Caco-2 (cell line): ENCODE data around the gene MUL1. TPM values are rescaled to one million over a fixed set of nuclear protein-coding genes. Genes with fewer than 3 reads are reported as not detected.
"Not testable (repeated sequence)": the region's sequence is repeated elsewhere in the genome, so short reads cannot be mapped to it uniquely, and the experiment has no call there.

Experiments
- BruUV-seq: library from RNA; stranded (reverse); fragments of 400-500 nt; replicated peaks from 2 replicates; lab custom pipeline; 2021; lab: Mats Ljungman, UMichigan
- CTCF ChIA-PET: fragments of 300-600 bp; sonication (Branson Sonifier 250); formaldehyde crosslinking; loops from one replicate; lab custom pipeline; 2022; ENCODE audit warnings: antibody characterized with exemption; lab: Charles Lee
- POLR2A ChIA-PET: fragments of 300-600 bp; sonication (Branson Sonifier 250); formaldehyde crosslinking; loops from one replicate; lab custom pipeline; 2022; ENCODE audit warnings: antibody characterized with exemption; lab: Charles Lee
- DNase-seq, 2 experiments: peaks; one replicate each; pipeline versions ENCODE4 v3.0.0 to v3.0.0-alpha.2; 2020 to 2022
- H3K27me3 ChIP-seq: replicated peaks from 2 replicates; pipeline ENCODE4 v1.6.0; 2011; ENCODE audit warnings: low read length; ENCODE audit not compliant: control insufficient read depth, insufficient read depth
- H3K36me3 ChIP-seq: 2 replicates; pipeline ENCODE4 v1.5.1; 2011; ENCODE audit warnings: low read length; ENCODE audit not compliant: control insufficient read depth, insufficient read depth
- H3K4me1 ChIP-seq: fragments of 250-450 bp; sonication (Bioruptor Pico); 2 replicates; pipeline ENCODE4 v1.5.1; 2020; ENCODE audit warnings: mild to moderate bottlenecking
- H3K4me3 ChIP-seq: 2 replicates; pipeline ENCODE4 v1.5.1; 2011; ENCODE audit warnings: low read depth, mild to moderate bottlenecking, control low read depth, low read length
- H3K9me3 ChIP-seq: fragments of 250-450 bp; sonication (Bioruptor Pico); 2 replicates; pipeline ENCODE4 v1.5.1; 2020; ENCODE audit warnings: mild to moderate bottlenecking, moderate library complexity
- H3K27ac Mint-ChIP-seq: one replicate; pipeline ENCODE4 v1.8.0; 2022; ENCODE audit warnings: mixed read lengths; ENCODE audit not compliant: unreplicated experiment
- H3K27me3 Mint-ChIP-seq: one replicate; pipeline ENCODE4 v1.8.0; 2022; ENCODE audit warnings: mixed read lengths; ENCODE audit not compliant: insufficient read depth, unreplicated experiment
- H3K36me3 Mint-ChIP-seq: one replicate; pipeline ENCODE4 v1.8.0; 2022; ENCODE audit warnings: mild to moderate bottlenecking, mixed read lengths; ENCODE audit not compliant: insufficient read depth, unreplicated experiment
- H3K4me1 Mint-ChIP-seq: one replicate; pipeline ENCODE4 v1.8.0; 2022; ENCODE audit warnings: low read depth, mixed read lengths; ENCODE audit not compliant: unreplicated experiment
- H3K4me3 Mint-ChIP-seq: one replicate; pipeline ENCODE4 v1.8.0; 2022; ENCODE audit warnings: mild to moderate bottlenecking, moderate library complexity, mixed read lengths; ENCODE audit not compliant: unreplicated experiment
- H3K9me3 Mint-ChIP-seq: one replicate; pipeline ENCODE4 v1.8.0; 2022; ENCODE audit warnings: mixed read lengths; ENCODE audit not compliant: unreplicated experiment
- intact Hi-C: fragments of 100-400 bp; cut with micrococcal nuclease; formaldehyde crosslinking; loops from one replicate; pipeline ENCODE4 v1.10.0; 2022; ENCODE audit not compliant: unreplicated experiment
- total RNA-seq: library from RNA; stranded (reverse); gene quantifications from 2 replicates; pipeline ENCODE4 v1.2.3, GENCODE V29; 2022
- TF ChIP-seq, protein P1 (sequence below), 2 experiments: fragments of 200-600 bp in 1 of 2; IDR thresholded peaks; 1 replicate in 1 of 2; 2 replicates in 1 of 2; pipeline versions ENCODE4 v1.5.1 to v1.8.0; 2011 to 2022; ENCODE audit warnings: antibody characterized with exemption in 1 of 2, control low read depth in 1 of 2, inconsistent platforms in 1 of 2, low read depth in 1 of 2, low read length in 1 of 2, mild to moderate bottlenecking in 1 of 2, moderate library complexity in 1 of 2; ENCODE audit not compliant: insufficient read depth in 1 of 2, severe bottlenecking in 1 of 2, unreplicated experiment in 1 of 2

Gene MUL1
- total RNA-seq, 1 experiment from 2014 or later: 18.3 TPM

GRCh38 chr1:20499105-20499504, 8.8 kb downstream of the MUL1 start:
- Histone ChIP-seq H3K27me3 (no peaks in the 10 kb centered on the region), H3K9me3 (no peaks in the 10 kb centered on the region), H3K4me3 (no peak overlapping the region), H3K4me1 (no peaks in the 10 kb centered on the region), H3K36me3 (peaks cover 1% of the 10 kb centered on the region; the same call in 1 of the 2 replicates)
- BruUV-seq: no TSS peak
- Mint-ChIP-seq H3K27me3 (no peaks in the 10 kb centered on the region), H3K36me3 (peaks cover 12% of the 10 kb centered on the region), H3K27ac (no peak overlapping the region), H3K9me3 (no peaks in the 10 kb centered on the region), H3K4me3 (no peak overlapping the region), H3K4me1 (no peaks in the 10 kb centered on the region)
- ChIA-PET POLR2A (no interaction called here), CTCF (no interaction called here)
- TF ChIP-seq, protein P1, sequence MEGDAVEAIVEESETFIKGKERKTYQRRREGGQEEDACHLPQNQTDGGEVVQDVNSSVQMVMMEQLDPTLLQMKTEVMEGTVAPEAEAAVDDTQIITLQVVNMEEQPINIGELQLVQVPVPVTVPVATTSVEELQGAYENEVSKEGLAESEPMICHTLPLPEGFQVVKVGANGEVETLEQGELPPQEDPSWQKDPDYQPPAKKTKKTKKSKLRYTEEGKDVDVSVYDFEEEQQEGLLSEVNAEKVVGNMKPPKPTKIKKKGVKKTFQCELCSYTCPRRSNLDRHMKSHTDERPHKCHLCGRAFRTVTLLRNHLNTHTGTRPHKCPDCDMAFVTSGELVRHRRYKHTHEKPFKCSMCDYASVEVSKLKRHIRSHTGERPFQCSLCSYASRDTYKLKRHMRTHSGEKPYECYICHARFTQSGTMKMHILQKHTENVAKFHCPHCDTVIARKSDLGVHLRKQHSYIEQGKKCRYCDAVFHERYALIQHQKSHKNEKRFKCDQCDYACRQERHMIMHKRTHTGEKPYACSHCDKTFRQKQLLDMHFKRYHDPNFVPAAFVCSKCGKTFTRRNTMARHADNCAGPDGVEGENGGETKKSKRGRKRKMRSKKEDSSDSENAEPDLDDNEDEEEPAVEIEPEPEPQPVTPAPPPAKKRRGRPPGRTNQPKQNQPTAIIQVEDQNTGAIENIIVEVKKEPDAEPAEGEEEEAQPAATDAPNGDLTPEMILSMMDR (IDR thresholded peaks at IDR 0.05; ENCODE audit: insufficient read depth in 1 of 2, low read depth in 1 of 2, low read length in 1 of 2, severe bottlenecking in 1 of 2, unreplicated experiment in 1 of 2): no peak
- intact Hi-C loops: no loop called here
- no peak for DNase-seq

DNA sequence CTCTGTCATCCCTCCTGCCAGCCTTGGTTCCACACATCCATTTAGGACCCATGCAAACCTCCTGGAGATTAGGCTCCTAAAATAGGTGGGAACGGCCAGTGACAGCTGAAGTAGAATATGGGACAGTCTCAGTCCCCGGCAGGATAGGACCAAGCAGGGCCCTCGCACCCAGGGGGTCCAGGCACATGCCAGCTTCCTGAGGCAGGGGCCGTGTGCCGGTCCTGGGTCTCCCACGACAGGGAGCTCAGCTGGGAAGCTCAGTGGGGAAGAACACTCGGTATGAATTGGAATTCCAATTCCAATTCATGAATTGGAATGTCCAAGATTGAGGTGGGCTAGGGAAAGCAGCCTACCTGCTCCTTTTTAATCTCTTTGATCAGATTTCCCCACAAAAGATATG, 9.8 kb downstream of the MUL1 start:
- TF ChIP-seq, protein P1 (IDR thresholded peaks at IDR 0.05; ENCODE audit: insufficient read depth in 1 of 2, low read depth in 1 of 2, low read length in 1 of 2, severe bottlenecking in 1 of 2, unreplicated experiment in 1 of 2): no peak
- Histone ChIP-seq H3K36me3 (peaks cover 1% of the 10 kb centered on the region; the same call in 1 of the 2 replicates), H3K9me3 (no peaks in the 10 kb centered on the region), H3K27me3 (no peaks in the 10 kb centered on the region), H3K4me1 (no peaks in the 10 kb centered on the region), H3K4me3 (no peak overlapping the region)
- intact Hi-C loops: no loop called here
- no TSS peak for BruUV-seq
- no peak for DNase-seq
- CTCF ChIA-PET: no interaction called here
- POLR2A ChIA-PET: no interaction called here
- Mint-ChIP-seq H3K27ac (no peak overlapping the region), H3K36me3 (peaks cover 12% of the 10 kb centered on the region), H3K9me3 (no peaks in the 10 kb centered on the region), H3K4me1 (peaks cover 2% of the 10 kb centered on the region), H3K4me3 (no peak overlapping the region), H3K27me3 (no peaks in the 10 kb centered on the region)

- ChIA-PET CTCF (no interaction called here), POLR2A (no interaction called here)
- Mint-ChIP-seq H3K4me1 (peaks cover 6% of the 10 kb centered on the region), H3K9me3 (no peaks in the 10 kb centered on the region), H3K27ac (no peak overlapping the region), H3K4me3 (no peak overlapping the region), H3K36me3 (peaks cover 12% of the 10 kb centered on the region), H3K27me3 (no peaks in the 10 kb centered on the region)
- no peaks in the 10 kb centered on the region for H3K9me3 ChIP-seq
- no peak overlapping the region for H3K4me3 ChIP-seq
- H3K4me1 ChIP-seq: no peaks in the 10 kb centered on the region
- intact Hi-C loops: no loop called here
- TF ChIP-seq, protein P1 (IDR thresholded peaks at IDR 0.05; ENCODE audit: insufficient read depth in 1 of 2, low read depth in 1 of 2, low read length in 1 of 2, severe bottlenecking in 1 of 2, unreplicated experiment in 1 of 2): no peak
- DNase-seq: no peak
- no TSS peak for BruUV-seq
- peaks cover 1% of the 10 kb centered on the region; the same call in 1 of the 2 replicates for H3K36me3 ChIP-seq
- no peaks in the 10 kb centered on the region for H3K27me3 ChIP-seq
These were observed 10.4 kb downstream of the MUL1 start for GRCh38 chr1:20497506-20497905.

DNA sequence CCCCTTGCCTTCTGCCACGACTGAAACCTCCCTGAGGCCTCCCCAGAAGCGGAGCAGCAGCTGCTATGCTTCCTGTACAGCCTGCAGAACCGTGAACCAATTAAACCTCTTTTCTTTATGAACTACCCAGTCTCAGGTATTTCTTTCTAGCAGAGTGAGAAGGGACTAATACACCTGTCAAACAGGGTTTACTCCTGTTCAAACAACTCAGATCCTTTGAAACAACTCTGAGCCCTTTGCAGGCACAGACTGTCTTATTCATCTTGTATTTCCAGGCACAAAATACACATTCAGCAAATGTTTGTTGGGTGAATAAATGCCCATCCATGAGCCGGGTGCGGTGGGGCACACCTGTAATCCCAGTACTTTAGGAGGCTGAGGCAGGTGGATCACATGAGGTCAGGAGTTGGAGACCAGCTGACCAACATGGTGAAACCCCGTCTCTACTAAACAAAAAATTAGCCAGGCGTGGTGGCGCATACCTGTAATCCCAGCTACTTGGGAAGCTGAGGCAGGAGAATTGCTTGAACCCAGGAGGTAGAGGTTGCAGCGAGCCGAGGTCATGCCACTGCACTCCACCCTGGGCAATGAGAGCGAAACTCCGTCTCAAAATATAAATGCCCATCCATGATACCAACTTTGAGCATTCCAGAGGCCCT, 11.1 kb downstream of the MUL1 start:
- H3K4me3 ChIP-seq, H3K27me3 ChIP-seq, CTCF ChIA-PET, DNase-seq, intact Hi-C loops, POLR2A ChIA-PET, H3K27me3 Mint-ChIP-seq, H3K4me3 Mint-ChIP-seq, BruUV-seq, H3K36me3 ChIP-seq, H3K9me3 ChIP-seq, H3K9me3 Mint-ChIP-seq, H3K4me1 Mint-ChIP-seq, H3K4me1 ChIP-seq: not testable (repeated sequence)
- H3K36me3 Mint-ChIP-seq: peaks cover 12% of the 10 kb centered on the region
- peak overlapping the region; percentile 55 for H3K27ac Mint-ChIP-seq
